ENCODE data around the gene NTNG2.

The NTNG2 gene

DNA sequence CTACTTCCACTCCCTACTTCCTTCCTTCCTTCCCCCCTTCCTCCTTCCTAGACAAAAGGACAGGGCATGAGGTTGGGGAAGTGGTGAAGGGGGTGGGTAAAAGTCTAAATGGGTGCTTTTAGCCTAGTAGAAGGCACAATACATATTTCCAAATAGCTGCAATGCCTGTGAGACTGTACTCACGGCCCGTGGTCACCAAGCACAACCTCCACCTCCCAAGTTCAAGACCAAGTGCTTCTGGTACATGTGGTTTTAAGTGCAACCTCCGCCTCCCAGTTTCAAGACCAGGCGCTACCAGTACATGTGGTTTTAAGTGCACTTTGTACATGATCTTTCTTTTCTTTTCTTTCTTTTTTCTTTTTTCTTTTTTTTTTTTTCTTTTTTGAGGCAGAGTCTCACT lies 14.5 kb upstream of the NTNG2 start:
- no peak for DNase-seq

GRCh38 chr9:132147839-132148238 lies 14.0 kb upstream of the NTNG2 start:
- DNase-seq, result no peak

DNA sequence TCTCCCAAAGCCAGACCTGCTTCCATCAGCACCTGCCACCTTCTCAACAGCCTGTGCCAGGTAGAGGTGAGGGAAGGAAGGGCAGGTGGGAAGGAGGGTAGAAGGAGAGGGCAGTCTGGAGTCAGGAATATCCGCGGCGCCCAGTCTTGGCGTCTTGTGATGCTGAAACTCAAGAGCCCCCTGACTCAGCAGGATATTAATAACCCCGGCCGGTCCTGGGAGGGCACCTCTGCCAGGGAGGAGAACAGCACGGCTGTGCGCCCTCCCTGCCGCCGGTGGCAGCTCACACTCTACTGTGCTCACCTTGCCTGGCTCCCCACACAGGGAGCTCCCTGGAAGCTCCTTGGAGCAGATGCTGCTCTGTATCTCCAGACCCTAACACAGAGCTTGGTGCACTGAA lies 11.6 kb upstream of the NTNG2 start:
- DNase-seq, result no peak

DNA sequence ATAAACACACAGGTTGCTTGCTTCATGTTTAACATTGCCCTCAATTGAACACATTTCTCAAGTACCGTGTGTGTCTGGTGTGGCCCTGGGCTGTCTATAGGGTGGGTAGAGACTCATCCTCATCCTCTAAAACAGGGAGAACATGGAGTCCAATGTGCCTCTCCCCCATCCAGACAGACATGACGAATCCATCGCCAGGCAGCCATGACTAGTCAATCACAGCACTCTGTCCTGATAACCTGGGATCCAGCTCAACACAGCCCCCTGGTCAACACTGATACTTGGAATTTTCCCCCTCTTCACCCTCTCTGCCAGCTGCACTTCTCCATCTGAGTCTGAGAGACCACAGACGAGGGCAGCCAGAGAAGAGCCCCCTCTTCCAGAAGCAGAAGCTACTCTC lies 10.7 kb upstream of the NTNG2 start:
- no peak for DNase-seq

- DNase-seq, result no peak
These were observed 9.6 kb upstream of the NTNG2 start for GRCh38 chr9:132152231-132152630.

- DNase-seq, result no peak
These were observed 6.8 kb upstream of the NTNG2 start for GRCh38 chr9:132154863-132155567.

GRCh38 chr9:132155568-132155895 lies 6.3 kb upstream of the NTNG2 start:
- no peak for DNase-seq

GRCh38 chr9:132156262-132156661 lies 5.6 kb upstream of the NTNG2 start:
- no peak for DNase-seq

- no peak for DNase-seq
These were observed 4.3 kb upstream of the NTNG2 start for GRCh38 chr9:132157347-132158116.

DNA sequence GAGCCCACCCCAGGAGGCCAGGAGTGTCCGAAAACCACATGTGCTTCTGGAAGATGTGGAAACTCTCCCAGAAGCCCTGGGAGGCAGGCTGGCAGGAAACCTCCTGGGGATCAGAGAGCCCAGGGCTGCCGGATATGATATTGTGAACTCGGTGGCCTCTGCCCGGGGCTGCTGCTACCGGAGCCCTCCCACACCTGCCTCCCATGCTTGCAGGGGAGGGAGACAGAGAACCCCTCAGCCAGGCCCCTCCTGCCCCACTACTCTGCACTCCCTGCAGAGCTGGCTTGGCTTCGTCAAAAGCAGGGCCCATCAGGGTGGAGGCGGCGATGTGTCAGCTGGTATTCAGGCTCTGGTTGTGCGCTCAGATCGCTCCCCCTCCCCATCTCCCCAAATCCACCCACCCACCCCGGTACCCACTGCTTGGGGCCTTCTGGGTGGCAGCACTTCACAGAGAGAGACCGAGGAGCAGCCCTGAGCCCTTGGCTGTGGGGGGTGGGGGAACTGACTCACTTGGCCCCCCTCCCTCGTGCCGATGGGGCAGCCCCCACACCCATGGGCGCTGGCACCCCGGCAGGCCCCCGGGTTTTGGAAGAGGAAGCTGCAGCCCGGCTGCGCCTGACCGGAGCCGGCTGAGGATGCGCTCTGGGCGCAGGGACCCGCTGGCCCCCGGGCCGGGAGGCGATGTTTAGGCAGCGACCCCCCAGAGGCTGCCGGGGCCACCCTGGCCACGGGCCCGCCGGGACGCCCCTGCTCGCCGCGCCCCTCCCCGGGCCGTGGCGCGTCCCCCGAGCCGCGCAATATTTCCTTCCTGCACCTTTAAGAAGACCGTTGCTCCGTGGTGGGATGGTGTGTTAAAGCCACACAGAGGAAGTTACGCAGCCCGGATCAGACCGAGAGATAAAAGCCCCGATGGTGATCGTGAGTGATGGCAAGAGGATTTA lies 786 bp upstream of the NTNG2 start:
- peak; percentile 42 for DNase-seq

DNA sequence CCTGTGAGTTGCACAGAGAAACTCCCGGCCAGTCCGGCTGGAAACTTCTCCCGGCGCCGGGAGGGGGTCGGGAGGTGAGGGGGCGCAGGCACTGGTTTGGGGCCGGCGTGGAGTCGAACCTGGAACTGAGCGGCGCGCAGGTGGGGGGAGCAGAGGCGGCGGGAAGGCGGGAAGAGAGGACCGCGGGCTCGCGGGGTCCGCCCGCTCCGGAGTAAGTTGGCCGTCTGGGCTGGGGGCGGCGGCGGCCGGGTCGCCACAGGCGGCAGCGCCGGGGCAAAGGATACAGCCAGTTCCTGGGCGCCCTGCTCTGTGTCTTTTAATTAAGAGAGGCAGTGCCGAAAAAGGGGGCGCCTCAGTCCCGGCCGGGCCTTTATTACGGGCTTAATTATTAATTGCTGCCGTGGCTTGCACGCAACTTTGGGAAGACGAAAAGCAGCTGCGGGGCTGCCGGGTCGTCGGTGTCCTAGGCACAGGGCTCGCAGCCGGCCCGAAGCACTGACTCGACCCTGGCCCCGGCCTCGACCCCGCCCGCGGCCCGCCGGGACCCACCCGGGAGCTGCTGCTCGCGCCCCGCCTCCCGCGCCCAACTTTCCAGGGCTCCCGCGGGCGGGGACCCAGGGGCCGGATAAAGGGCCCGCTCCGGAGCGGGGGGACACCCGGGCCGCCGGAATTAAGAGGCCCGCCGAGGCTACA lies 1.1 kb downstream of the NTNG2 start:
- DNase-seq, result peak; percentile 55

GRCh38 chr9:132163457-132163875 lies 1.6 kb downstream of the NTNG2 start:
- no peak for DNase-seq

- DNase-seq, result peak; percentile 50
These were observed 2.2 kb downstream of the NTNG2 start for GRCh38 chr9:132163876-132164603.

DNA sequence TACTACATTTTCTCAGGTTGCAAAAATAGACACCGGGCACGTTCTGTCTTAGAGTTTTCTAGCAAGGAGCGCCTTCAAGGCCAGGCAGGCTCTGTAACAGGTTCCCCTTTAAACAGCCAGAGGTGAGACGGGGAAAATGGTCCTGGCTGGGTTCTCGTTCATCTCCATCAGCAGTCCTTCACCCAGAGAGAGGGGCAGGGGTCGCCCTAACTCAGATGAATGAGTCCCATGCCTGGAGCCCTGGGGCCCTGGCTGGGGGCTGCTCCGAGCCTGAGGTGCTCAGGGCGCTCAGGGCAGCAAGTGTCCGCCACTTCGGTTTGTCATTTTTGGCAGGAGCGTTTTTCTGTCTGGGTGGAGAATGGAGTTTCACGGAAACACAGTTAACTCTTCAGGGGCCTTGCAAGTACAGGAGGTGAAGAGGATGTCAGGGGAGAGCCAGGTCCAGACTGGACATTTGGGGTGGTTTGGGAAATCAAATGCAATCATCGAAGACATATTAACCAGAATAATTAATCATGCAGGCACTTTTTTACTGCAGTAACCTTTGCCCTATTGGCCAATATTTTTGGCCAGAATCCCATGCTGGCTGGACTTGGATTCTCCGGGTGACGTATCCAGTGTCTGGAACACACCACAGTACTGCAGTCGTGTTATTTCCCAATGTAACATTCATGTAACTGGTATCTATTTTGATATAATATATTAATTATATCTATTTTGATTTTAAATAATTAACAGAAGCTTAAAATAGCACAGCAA lies 2.9 kb downstream of the NTNG2 start:
- DNase-seq, result peak; percentile 56

DNA sequence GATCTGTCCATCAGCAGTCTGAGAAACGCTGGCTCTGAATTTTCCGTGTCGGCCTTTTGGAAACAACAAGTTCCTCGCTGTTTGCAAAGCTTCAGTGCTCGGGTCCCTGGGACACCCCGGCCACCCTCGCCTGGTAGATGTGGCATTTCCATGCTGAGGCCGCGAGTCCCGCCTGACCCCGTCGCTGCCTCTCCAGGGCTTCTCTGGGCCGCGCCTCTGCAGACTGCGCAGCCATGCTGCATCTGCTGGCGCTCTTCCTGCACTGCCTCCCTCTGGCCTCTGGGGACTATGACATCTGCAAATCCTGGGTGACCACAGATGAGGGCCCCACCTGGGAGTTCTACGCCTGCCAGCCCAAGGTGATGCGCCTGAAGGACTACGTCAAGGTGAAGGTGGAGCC lies 4.7 kb downstream of the NTNG2 start:
- no peak for DNase-seq

DNA sequence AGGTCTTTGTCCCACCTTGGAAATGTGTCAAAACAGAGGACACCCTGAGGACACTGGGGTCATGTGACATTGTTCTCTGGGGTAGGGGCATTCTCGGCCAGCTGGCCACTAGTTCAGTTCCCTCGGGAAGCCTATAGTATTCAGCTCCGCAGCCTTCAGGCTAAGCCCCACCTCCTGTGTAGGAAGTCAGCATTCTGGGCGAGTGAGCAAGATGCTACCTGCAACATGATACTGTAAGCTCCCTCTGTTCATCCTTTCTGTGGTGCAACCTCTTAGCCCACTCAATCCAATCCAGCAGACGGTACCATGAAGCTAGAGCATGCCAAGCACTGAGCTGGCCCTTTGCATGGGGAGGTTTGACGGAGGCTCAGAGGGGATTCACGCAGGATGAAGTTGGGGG lies 5.3 kb downstream of the NTNG2 start:
- no peak for DNase-seq

GRCh38 chr9:132168347-132168746 lies 6.5 kb downstream of the NTNG2 start:
- DNase-seq, result no peak

GRCh38 chr9:132168851-132169250 lies 7.0 kb downstream of the NTNG2 start:
- DNase-seq, result no peak

GRCh38 chr9:132169672-132170392 lies 8.0 kb downstream of the NTNG2 start:
- no peak for DNase-seq

DNA sequence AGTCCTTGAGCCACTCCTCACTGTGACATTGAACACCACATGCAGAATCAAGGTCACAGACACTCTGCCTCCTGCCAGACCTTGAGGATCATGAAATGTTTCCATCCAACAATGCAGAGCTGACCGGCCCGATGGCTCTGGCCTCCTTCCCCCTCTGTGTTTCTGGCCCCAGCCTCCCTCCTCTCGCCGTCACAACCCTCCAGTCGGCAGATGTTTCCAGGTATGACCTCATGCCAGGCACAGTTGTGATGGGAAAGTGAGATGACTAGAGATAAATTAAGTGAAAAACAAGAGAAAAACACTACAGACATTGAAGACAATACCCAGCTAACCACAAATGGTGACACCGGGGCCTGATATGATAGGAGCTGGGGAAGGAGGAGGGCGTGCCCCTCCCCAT lies 9.8 kb downstream of the NTNG2 start:
- DNase-seq, result no peak
